Activated naive CD8-positive, alpha-beta T cell treated with anti-CD3 and anti-CD28 coated beads, Interleukin-2, amount 10 ng/mL, durations not matched to agents 7 days and 5 days (primary cell): ENCODE measurements around the gene MEF2A. TPM values are rescaled to one million over a fixed set of nuclear protein-coding genes. Genes with fewer than 3 reads are reported as not detected.
"Not testable (repeated sequence)": the region's sequence is repeated elsewhere in the genome, so short reads cannot be mapped to it uniquely, and the experiment has no call there.

Experiments used
- ATAC-seq: fragments of 150-1000 bp; cut with Tn5 transposase; one replicate; pipeline ENCODE4 v1.10.0; 2021; ENCODE audit warnings: low read depth, moderate library complexity
- POLR2A ChIA-PET: fragments of 350-600 bp; sonication (Branson Sonifier 250); formaldehyde crosslinking; loops from one replicate; lab custom pipeline; 2021; ENCODE audit warnings: antibody characterized with exemption; lab: Charles Lee
- DNase-seq: peaks from one replicate; pipeline ENCODE4 v3.0.0; 2021
- H3K27ac Mint-ChIP-seq: one replicate; pipeline ENCODE4 v1.8.0; 2022; ENCODE audit warnings: mild to moderate bottlenecking, mixed read lengths
- H3K27me3 Mint-ChIP-seq: one replicate; pipeline ENCODE4 v1.8.0; 2022; ENCODE audit warnings: mild to moderate bottlenecking, moderate library complexity, mixed read lengths
- H3K36me3 Mint-ChIP-seq: one replicate; pipeline ENCODE4 v1.8.0; 2021; ENCODE audit warnings: mild to moderate bottlenecking, mixed read lengths
- H3K4me1 Mint-ChIP-seq: one replicate; pipeline ENCODE4 v1.8.0; 2021; ENCODE audit warnings: mixed read lengths
- H3K4me3 Mint-ChIP-seq: one replicate; pipeline ENCODE4 v1.8.0; 2022; ENCODE audit warnings: mild to moderate bottlenecking, moderate library complexity, mixed read lengths
- H3K9me3 Mint-ChIP-seq: one replicate; pipeline ENCODE4 v1.8.0; 2021; ENCODE audit warnings: mixed read lengths
- total RNA-seq, 2 experiments: library from RNA; stranded (reverse); gene quantifications; one replicate each; pipeline ENCODE4 v1.2.3, GENCODE V29; 2021

The MEF2A gene
- 10 to 100 TPM; 29.0 to 31.8 TPM for total RNA-seq

DNA sequence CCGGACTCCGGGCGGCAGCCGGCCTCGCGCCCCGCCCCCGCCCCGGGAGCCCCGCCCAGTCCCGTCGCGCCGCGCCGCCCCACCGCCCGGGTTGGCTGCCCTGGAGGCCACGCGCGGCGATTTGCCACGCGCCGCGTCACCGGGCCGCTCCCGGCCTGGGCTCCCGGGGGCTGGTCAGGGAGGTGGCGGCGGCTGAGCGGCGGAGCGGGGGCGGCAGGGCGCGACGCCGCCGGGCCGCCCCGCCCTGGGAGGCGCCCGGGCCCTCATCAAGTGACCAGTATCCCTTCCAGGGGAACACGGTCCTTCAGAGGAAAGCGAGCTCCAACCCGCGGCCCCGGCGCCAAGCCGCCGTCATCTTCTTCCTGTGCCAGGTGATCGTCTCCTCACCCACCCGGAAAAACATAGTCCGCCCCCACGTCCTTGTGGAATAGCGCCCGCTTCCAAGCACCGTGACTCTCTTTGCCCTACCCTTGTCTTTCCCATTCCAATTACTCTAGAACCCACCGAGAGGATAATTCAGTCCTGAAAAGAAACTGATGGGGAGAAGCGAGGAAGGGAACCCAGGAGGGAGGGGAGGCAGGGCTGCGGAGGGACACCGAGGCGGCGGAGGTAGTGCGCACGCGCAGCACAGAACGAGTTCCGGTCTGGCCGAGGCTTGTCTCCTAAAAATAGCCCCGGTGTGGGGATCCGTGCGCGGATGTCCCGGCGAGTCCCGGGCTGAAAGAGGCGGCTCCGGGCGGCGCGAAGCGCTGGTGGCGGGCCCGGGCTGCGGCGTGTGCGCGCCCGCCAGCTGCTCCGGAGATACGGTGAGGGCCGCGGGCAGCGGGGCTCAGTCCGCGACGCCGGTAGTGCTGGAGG, at the start of gene MEF2A:
TSS of gene MEF2A (plus strand) at position 686 of the 858 bp plus-strand sequence. CDS start 67,136 bp downstream, outside the sequence.
- Mint-ChIP-seq H3K27ac (peak within 1 kb of the TSS; percentile 95), H3K36me3 (no peaks in the 10 kb centered on the region), H3K27me3 (peaks cover 2% of the 10 kb centered on the region), H3K4me1 (peaks cover 29% of the 10 kb centered on the region), H3K9me3 (no peaks in the 10 kb centered on the region), H3K4me3 (peak within 1 kb of the TSS; percentile 96)
- peak; percentile 92 for DNase-seq
- POLR2A ChIA-PET = interaction anchor here (0.5 to 2.9 kb wide), 12 partner anchors 13 to 314 kb away, joined by 3 to 14 read pairs (median 4); partner anchors contain the start of gene LRRC28
- peak; percentile 81 for ATAC-seq

- peaks cover 4% of the 10 kb centered on the region for H3K36me3 Mint-ChIP-seq
- ATAC-seq = no peak
- peaks cover 2% of the 10 kb centered on the region for H3K27me3 Mint-ChIP-seq
- H3K4me3 Mint-ChIP-seq = no peak overlapping the region
- no peaks in the 10 kb centered on the region for H3K4me1 Mint-ChIP-seq
- no peaks in the 10 kb centered on the region for H3K9me3 Mint-ChIP-seq
- no peak overlapping the region for H3K27ac Mint-ChIP-seq
- DNase-seq = no peak
- POLR2A ChIA-PET = no interaction called here
Observed at GRCh38 chr15:99518191-99518590, 47.6 kb upstream of the MEF2A start.

GRCh38 chr15:99519366-99519765, 46.4 kb upstream of the MEF2A start:
- H3K27me3 Mint-ChIP-seq = not testable (repeated sequence)

DNA sequence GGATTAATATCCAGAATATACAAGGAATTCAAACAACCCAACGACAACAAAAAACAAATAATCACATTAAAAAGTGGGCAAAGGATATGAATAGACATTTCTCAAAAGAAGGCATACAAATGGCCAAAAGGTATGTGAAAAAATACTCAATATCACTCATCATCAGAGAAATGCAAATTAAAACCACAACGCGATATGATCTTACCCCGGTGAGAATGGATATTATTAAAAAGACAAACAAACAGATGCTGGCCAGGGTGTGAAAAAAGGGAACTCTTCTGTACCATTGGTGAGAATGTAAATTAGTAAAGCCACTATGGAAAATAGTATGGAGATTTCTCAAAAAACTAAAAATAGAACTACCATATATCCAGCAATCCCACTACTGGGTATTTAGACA, 43.5 kb upstream of the MEF2A start:
- Mint-ChIP-seq H3K27ac (no peak overlapping the region), H3K4me1 (peaks cover 8% of the 10 kb centered on the region), H3K4me3 (no peak overlapping the region), H3K36me3 (peaks cover 9% of the 10 kb centered on the region), H3K27me3 (peaks cover 4% of the 10 kb centered on the region), H3K9me3 (peaks cover 5% of the 10 kb centered on the region)
- DNase-seq = no peak
- POLR2A ChIA-PET = no interaction called here
- no peak for ATAC-seq

More at GRCh38 chr15:99519366-99519765, 46.4 kb upstream of the MEF2A start:
- DNase-seq, H3K36me3 Mint-ChIP-seq, H3K9me3 Mint-ChIP-seq, H3K4me3 Mint-ChIP-seq, H3K27ac Mint-ChIP-seq, H3K4me1 Mint-ChIP-seq, ATAC-seq, POLR2A ChIA-PET: not testable (repeated sequence)

- no peak overlapping the region for H3K4me3 Mint-ChIP-seq
- ATAC-seq = no peak
Observed at GRCh38 chr15:99526176-99526575, 39.6 kb upstream of the MEF2A start.

DNA sequence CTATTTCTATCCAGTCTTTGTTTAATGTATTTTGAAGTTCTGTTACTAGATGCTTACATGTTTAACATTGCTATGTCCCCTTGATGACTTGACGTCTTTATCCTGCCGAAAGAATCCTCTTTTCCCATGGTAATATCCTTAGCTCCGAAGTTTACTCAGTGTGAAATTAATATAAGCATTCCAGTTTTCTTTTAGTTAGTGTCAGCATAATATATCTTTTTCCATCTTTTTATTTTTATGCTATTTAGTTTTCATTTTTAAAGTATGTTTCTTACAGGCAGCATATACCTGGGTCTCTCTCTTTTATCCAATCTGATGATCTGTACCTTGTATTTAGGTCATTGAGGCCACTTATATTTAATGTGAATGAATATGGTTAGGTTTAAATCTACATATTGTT, 39.1 kb upstream of the MEF2A start:
- POLR2A ChIA-PET = no interaction called here
- Mint-ChIP-seq H3K4me1 (peaks cover 8% of the 10 kb centered on the region), H3K27me3 (peaks cover 2% of the 10 kb centered on the region), H3K9me3 (peaks cover 15% of the 10 kb centered on the region), H3K36me3 (peaks cover 14% of the 10 kb centered on the region), H3K4me3 (no peak overlapping the region), H3K27ac (no peak overlapping the region)
- DNase-seq (no peak), ATAC-seq (no peak)

More at GRCh38 chr15:99526176-99526575, 39.6 kb upstream of the MEF2A start:
- Mint-ChIP-seq H3K27me3 (peaks cover 2% of the 10 kb centered on the region), H3K36me3 (peaks cover 14% of the 10 kb centered on the region), H3K27ac (no peak overlapping the region), H3K4me1 (peaks cover 8% of the 10 kb centered on the region), H3K9me3 (peaks cover 15% of the 10 kb centered on the region)
- no peak for DNase-seq
- POLR2A ChIA-PET = no interaction called here

DNA sequence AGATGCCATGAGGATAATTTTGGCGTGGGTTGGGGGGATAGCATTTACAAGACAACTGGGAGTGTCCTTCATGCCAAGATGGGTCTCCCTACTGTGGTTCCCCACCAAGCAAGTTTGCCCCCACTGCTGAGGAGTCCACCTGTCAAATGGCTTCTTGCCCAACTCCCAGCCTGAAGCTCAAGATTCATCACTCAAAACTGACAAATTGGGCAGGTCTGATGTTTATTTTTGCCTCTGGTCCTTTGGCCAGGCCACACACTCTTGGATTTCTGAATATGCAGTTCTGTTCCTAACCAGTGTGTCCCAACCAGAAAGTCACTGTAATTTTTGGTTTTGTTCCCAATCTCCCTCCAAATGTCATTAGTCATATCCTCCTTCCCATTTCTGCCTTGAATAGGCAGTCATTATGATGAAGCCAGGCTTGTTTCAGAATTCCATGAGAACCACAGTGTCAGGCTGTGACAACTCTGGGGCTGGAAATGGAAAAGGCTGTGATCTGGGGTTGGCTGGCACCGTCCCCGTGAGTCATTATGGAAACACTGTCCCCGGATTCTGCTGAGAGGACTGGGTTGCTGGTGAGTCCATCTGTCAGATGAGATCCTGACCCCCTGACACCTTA, 29.3 kb upstream of the MEF2A start:
- no peak overlapping the region for H3K4me3 Mint-ChIP-seq
- peaks cover 4% of the 10 kb centered on the region for H3K9me3 Mint-ChIP-seq
- H3K4me1 Mint-ChIP-seq = no peaks in the 10 kb centered on the region
- peaks cover 3% of the 10 kb centered on the region for H3K36me3 Mint-ChIP-seq
- H3K27me3 Mint-ChIP-seq = peaks cover 14% of the 10 kb centered on the region
- H3K27ac Mint-ChIP-seq = no peak overlapping the region
- no peak for DNase-seq
- POLR2A ChIA-PET = no interaction called here
- ATAC-seq = no peak

DNA sequence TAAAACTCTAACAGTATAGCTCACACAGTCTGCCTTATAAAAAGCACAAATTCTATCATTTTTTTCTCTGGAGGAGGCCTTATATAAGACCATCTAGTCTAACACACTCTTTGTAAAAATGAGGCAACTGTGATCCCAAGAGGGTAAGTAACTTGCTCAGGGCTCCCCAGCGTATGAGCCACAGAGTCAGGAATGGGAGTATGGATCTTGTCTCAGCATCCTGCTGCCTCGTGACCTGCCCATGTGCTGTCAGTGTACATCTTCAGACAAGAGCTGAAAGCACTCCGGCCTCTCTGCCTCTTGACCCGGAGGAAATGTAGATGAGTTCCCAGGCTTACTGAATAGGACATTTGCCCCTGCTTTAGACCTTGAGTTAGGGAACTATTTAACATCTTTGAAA, 28.4 kb upstream of the MEF2A start:
- Mint-ChIP-seq H3K9me3 (peaks cover 2% of the 10 kb centered on the region), H3K27me3 (peaks cover 14% of the 10 kb centered on the region), H3K27ac (no peak overlapping the region), H3K4me1 (no peaks in the 10 kb centered on the region), H3K36me3 (peaks cover 1% of the 10 kb centered on the region), H3K4me3 (no peak overlapping the region)
- DNase-seq (no peak), ATAC-seq (no peak)
- POLR2A ChIA-PET = no interaction called here

DNA sequence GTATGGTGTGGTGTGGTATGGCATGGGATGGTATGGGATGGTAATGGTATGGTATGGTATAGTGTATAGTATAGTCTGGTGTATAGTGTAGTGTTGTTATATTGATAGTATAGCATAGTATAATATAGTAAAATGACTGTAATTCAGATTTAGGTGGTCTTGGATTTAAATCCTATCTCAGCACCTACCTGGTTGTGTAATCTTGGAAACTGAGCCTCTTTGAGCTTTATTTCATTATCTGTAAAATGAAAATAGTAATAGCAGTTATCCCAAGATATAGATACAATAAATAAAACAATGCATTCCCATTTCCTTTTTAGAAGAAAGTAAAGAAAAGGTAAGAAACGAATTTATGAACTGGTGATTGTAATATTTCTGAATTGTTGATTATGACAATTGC, 27.5 kb upstream of the MEF2A start:
- DNase-seq = no peak
- no peaks in the 10 kb centered on the region for H3K4me1 Mint-ChIP-seq
- H3K27ac Mint-ChIP-seq = no peak overlapping the region
- H3K27me3 Mint-ChIP-seq = peaks cover 15% of the 10 kb centered on the region
- no peaks in the 10 kb centered on the region for H3K9me3 Mint-ChIP-seq
- POLR2A ChIA-PET = no interaction called here
- H3K4me3 Mint-ChIP-seq = no peak overlapping the region
- ATAC-seq = no peak
- no peaks in the 10 kb centered on the region for H3K36me3 Mint-ChIP-seq

GRCh38 chr15:99542828-99543227, 23.0 kb upstream of the MEF2A start:
- Mint-ChIP-seq H3K27me3 (peaks cover 4% of the 10 kb centered on the region), H3K36me3 (no peaks in the 10 kb centered on the region), H3K9me3 (no peaks in the 10 kb centered on the region), H3K4me1 (no peaks in the 10 kb centered on the region), H3K4me3 (no peak overlapping the region), H3K27ac (no peak overlapping the region)
- DNase-seq (no peak), ATAC-seq (no peak)
- POLR2A ChIA-PET = no interaction called here

- POLR2A ChIA-PET = no interaction called here
- no peak for ATAC-seq
- Mint-ChIP-seq H3K9me3 (peaks cover 6% of the 10 kb centered on the region), H3K36me3 (no peaks in the 10 kb centered on the region), H3K27ac (no peak overlapping the region), H3K27me3 (peaks cover 5% of the 10 kb centered on the region), H3K4me3 (no peak overlapping the region), H3K4me1 (peaks cover 5% of the 10 kb centered on the region)
- no peak for DNase-seq
Observed at GRCh38 chr15:99545605-99546004, 20.2 kb upstream of the MEF2A start.

GRCh38 chr15:99546441-99547100, 19.2 kb upstream of the MEF2A start:
- POLR2A ChIA-PET = interaction anchor here (0.6 kb wide), 1 partner anchor 91 kb away, joined by 6 read pairs; no protein-coding TSS in a partner anchor
- Mint-ChIP-seq H3K9me3 (peaks cover 6% of the 10 kb centered on the region), H3K36me3 (no peaks in the 10 kb centered on the region), H3K4me3 (no peak overlapping the region), H3K27me3 (peaks cover 5% of the 10 kb centered on the region), H3K27ac (no peak overlapping the region), H3K4me1 (peaks cover 5% of the 10 kb centered on the region)
- ATAC-seq (no peak), DNase-seq (no peak)

DNA sequence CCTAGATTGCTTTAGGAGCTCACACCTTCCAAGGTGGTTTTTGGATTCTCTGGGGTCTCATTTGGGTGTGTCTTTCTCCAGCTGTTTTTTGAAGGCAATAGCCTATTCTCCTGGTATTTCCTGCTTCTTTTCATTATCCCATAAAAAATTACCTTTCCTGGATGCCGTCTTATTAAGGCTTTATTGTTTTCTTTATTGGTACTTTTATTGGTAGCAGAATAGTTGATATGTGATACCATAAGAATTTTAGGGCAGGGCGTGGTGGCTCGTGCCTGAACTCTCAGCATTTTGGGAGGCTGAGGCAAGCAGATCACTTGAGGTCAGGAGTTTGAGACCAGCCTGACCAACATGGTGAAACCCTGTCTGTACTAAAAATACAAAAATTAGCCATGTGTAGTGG, 18.3 kb upstream of the MEF2A start:
- DNase-seq (no peak), ATAC-seq (no peak)
- Mint-ChIP-seq H3K27me3 (peaks cover 4% of the 10 kb centered on the region), H3K4me3 (no peak overlapping the region), H3K4me1 (peaks cover 5% of the 10 kb centered on the region), H3K9me3 (peaks cover 6% of the 10 kb centered on the region), H3K36me3 (no peaks in the 10 kb centered on the region), H3K27ac (no peak overlapping the region)
- POLR2A ChIA-PET = no interaction called here
